ENCODE data around the gene UHRF1. TPM values are rescaled to one million over a fixed set of nuclear protein-coding genes. Genes with fewer than 3 reads are reported as not detected.
"Not testable (repeated sequence)": the region's sequence is repeated elsewhere in the genome, so short reads cannot be mapped to it uniquely, and the experiment has no call there.

UHRF1 gene
- 23.3 and 33.5 TPM in 2 replicates for total RNA-seq
- 10.4 TPM for polyA plus RNA-seq (2012)

DNA sequence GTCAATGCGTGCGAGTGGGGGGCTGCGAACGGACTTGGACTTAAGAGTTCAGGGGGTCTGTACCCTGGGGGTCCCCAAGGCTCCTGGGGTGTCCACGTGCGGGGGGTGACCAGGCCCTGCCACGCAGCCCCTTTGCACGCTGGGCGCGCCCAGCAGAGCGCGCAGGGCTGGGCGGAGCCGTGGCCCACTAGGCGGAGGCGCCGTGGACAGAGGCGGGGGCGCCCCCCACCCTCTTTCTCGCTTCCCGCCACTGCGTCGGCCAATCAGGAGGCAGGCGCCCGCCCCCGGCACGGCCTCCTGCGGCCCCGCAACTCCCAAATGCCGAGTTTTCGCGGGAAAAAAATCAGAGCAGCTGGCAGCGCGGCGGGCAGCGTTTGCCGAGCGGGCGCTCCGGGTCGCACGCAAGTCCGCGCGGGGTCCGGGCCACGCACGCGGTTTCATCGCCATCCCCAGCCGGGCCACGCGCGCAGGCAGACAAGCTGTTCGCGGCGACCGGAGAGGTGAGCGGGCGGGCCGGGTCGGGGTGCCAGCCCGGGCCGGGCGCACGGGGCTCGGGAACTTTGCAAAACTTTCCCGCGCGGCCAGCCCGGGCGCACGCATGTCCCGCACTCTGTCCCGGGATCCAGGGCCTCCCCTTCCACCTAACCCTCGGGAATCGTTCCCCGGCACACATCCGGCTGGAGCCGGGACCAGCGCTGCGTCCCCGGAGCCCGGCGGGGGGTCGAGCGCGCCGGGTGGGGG lies at the start of gene UHRF1:
Gene UHRF1, plus strand, starts transcription at position 346 of the 741 bp plus-strand sequence. CDS start 1,385 bp downstream, outside the sequence.
- no peak for DNase-seq (ENCODE audit: low read depth)

DNA sequence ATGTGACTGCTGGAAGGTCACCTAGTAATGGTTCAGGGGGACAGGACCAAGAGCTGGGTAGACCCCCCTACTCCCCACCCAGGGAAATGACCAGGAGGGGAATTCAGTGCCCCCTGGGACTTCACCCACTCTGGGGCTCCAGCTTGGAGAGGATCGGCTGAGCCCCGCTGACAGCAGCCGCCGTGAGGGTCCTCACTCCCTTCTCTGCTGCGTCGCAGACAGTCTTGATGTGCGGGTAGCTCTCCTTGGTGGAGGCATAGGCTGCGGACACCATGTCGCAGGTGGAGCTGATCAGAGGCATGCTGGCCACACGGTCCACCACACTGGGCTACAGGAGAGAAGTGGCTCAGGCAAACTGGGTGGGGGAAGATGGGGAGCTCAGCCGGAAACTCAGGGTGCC lies 49.6 kb upstream of the UHRF1 start:
- DNase-seq (ENCODE audit: low read depth): no peak

DNA sequence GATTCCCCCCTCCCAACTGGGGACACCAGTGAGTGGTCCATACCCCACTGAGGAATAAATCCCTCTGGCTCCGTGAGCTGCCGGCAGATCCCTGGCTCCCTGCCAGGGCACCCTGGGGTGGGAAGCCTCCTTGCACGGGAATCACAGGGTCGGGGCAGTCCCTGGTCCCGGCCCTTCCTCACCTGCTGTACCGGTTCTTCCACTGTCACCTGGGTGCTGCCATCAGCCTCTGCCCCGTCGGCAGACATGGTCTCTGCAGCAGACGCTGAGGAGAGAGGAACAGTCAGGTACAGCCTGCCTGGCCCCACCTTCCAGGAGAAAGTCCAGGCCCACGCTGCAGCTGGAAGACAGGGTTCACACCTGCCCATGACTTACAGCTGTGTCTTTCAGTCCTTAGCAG lies 48.2 kb upstream of the UHRF1 start:
- DNase-seq (ENCODE audit: low read depth): no peak

DNA sequence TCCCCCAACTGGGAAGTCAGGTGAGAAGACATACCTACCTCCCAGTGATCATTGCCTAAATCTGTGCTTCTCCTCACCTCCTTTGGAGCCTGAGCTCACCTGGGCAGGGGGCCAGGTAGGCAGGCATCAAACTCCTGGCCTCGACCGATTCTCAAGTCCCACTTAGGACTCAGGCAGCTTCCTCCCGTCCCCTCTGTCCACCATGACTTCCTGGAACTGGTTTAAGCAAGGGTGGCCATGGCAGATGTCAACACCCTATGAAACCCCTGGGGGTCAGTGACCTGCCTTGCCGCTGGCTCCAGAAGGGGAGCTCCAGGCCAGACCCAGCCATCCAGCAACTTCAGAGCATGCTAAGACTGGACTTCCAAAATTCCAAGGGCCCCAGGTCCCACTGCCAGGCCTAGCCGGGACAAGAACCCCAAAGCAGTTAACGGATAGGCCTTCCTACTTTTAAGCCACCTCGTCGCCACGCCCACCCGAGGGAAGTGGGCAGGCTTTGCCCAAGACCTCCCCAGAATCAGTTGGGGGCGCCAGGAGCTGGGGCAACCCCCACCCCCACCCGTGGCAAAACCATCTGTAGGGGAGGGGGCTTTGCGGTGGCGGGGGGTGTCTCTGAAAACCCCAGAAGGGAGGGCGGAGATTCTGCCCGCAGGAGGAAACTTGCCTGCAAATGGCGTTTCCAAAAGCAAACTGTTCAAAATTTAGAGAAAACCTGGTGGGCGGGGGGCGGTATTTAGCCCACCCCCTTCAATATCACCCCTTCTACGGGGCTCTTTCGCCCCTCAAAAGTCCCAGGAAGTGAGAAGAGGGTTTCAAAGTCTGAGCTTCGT lies 42.5 kb upstream of the UHRF1 start:
- DNase-seq (ENCODE audit: low read depth): peak; percentile 73

DNA sequence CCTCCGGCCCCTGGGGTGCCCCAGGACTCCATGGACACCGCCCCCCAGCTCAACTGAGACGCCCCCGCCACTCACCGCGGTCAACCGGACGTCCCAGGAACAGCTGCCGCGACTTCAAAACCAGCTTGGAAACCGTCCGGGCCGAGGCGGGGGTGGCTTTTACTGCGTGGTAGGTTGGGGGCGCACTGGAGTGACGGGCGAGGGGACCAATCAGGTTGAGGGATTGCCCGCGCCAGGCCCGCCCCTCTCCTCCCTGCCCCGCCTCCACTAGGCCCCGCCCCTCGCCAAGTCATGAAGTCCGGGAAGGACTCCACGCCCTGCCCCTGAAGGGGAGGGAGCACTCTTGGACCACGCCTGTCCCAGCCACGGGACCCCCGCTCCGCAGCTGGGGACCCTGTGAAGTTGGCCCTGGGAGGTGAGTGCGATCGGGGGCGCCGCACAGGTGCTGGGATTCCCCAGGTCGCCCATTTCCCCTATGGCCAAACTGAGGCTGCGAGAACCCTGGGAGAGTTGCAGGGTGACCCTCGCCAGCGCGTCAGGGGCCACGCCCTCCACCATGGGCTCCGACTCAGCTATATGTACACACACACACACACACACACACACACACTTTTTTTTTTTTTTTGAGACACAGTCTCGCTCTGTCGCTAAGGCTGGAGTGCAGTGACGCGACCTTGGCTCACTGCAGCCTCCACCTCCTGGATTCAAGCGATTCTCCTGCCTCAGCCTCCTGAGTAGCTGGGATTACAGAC lies 41.6 kb upstream of the UHRF1 start, which contains the start of gene PLIN3:
Gene PLIN3, minus strand, starts transcription at position 134 of the 752 bp plus-strand sequence. CDS start 6,273 bp downstream, outside the sequence.
- DNase-seq (ENCODE audit: low read depth): peak; percentile 95

DNA sequence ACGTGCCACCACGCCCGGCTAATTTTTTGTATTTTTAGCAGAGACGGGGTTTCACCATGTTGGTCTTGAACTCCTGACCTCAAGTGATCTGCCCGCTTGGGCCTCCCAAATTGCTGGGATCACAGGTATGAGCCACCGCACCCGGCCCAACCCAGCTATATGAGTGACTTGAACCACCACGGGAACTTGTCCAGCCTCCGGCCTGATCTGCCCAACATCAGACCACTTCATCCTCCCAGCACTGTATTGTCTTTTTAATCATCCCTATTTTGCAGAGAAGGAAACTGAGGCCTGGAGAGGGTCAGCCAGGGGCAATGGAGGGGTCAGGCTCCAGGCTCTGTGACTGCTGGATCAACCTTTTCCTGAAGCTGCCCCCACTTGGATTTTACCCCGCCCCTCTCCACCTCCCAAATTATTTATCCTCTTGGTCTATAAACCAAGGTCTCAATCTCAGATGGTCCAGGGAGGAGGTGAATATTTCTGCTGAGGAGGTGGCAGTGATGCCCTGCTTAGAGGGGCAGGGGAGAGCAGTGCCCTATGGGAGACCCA lies 40.9 kb upstream of the UHRF1 start:
- no peak for DNase-seq (ENCODE audit: low read depth)

DNA sequence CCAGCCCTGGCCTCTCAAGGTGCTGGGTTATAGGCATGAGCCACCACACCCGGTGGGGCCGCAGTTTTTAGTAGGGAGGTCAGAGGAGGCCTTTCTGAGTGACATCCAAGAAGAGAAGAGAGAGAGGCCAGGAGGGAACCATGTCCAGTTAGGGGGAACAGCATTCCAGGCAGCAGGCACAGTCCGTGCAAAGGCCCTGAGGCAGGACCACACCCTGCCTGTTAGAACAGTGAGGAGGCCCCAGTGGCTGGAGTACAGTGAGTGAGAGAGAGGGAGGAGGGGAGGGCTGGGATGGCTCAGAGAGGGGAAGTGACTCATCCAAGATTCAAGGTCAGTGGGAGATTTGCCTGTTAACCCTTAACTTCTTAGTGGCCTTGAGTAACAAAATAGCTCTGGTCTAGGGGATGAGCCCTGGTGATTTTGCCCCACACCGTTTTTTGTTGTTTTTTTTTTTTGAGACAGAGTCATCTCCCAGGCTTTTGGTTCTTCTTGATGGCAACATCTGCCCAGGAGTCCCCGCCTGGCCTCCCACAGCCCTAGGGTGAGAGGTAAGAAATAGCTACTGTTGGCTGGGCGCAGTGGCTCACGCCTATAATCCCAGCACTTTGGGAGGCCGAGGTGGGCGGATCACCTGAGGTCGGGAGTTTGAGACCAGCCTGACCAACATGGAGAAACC lies 39.1 kb upstream of the UHRF1 start:
- peak; percentile 86 for DNase-seq (ENCODE audit: low read depth)

DNA sequence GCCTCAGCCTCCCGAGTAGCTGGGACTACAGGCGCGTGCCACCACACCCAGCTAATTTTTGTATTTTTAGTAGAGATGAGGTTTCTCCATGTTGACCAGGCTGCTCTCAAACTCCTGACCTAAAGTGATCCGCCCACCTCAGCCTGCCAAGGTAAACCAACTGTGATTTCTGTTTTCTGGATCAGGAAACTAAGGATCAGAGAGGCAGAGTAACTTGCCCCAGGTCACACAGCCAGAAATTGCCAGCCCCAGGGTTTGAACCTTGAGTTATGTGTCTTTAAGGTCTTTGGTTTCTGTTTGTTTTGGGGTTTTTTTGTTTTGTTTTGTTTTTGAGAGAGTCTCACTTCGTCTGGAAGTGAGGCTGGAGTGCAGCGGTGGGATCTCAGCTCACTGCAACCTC lies 37.6 kb upstream of the UHRF1 start:
- DNase-seq (ENCODE audit: low read depth): no peak

- no peak for DNase-seq (ENCODE audit: low read depth)
Measured at GRCh38 chr19:4873930-4874329, 35.4 kb upstream of the UHRF1 start.

DNA sequence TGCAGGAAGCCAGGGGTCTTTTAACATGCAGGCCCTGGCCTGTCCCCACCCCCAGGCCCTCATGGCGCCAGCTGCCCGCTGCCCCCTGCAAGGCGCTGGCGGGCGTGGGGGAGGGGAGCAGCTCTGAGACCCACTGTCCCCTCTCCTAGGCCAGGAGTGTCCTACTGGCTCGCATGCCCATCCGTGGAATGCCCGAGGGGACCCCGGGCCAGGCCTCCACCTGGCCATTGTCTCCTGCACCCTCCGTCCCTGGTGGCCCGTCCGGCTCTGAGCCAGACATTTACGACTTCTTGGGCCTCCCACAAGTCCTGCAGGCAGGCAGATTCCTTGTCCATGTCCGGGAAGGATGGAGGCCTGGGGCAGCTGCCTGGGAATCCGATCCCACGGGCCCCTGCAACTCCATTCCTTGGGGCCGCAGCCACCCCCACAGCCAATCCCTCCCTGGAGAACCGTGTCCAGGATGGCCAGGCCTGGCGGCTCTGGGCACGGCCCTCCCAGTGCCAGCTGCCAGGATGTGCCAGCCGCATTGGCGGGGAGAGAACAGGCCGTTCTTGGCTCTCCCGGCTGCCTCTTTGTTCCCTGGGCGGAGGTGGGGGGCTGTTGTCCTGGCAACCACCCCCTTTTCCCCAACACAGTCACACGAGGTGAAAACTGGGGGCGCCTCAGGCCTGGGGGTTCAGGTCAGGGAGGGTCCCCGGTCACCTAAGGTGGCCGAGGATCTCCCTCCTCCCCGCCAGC lies 31.4 kb upstream of the UHRF1 start:
- peak; percentile 98 for DNase-seq (ENCODE audit: low read depth)

- peak; percentile 98 for DNase-seq (ENCODE audit: low read depth)
Measured at GRCh38 chr19:4878491-4878968, 30.8 kb upstream of the UHRF1 start.

- no peak for DNase-seq (ENCODE audit: low read depth)
Measured at GRCh38 chr19:4879041-4879440, 30.3 kb upstream of the UHRF1 start.

- not testable (repeated sequence) for DNase-seq (ENCODE audit: low read depth)
Measured at GRCh38 chr19:4882874-4883273, 26.4 kb upstream of the UHRF1 start.

DNA sequence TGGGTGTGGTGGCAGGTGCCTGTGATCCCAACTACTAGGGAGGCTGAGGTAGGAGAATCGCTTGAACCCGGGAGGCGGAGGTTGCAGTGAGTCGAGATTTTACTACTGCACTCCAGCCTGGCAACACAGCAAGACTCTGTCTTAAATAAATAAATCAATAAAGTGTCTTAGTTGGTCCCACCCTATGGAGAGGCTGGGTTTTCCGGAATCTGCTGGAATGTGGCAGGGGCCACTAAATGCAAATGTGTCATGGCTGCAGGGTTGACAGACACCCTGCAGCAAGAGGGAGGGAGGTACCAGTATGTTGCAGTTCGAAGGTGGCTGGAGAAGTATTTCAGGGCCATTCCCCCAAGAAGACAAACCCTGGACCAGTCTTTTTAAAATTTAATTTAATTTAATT lies 24.3 kb upstream of the UHRF1 start:
- not testable (repeated sequence) for DNase-seq (ENCODE audit: low read depth)

GRCh38 chr19:4887803-4888202 lies 21.5 kb upstream of the UHRF1 start:
- DNase-seq (ENCODE audit: low read depth): not testable (repeated sequence)

- no peak for DNase-seq (ENCODE audit: low read depth)
Measured at GRCh38 chr19:4889034-4889815, 20.1 kb upstream of the UHRF1 start.

- DNase-seq (ENCODE audit: low read depth): no peak
Measured at GRCh38 chr19:4891066-4891465, 18.2 kb upstream of the UHRF1 start.

DNA sequence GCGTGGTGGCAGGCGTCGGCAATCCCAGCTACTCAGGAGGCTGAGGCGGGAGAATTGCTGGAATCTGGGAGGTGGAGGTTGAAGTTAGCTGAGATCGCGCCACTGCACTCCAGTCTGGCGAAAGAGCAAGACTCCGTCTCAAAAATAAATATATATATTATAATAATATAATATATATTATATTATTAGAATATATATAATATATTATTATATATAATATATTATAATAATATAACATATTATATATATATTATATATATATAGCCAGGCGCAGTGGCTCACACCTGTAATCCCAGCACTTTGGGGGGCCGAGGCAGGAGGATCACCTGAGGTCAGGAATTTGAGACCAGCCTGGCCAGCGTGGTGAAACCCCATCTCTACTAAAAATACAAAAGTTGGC lies 16.3 kb upstream of the UHRF1 start:
- DNase-seq (ENCODE audit: low read depth): not testable (repeated sequence)

- DNase-seq (ENCODE audit: low read depth): peak; percentile 28
Measured at GRCh38 chr19:4896372-4896771, 12.9 kb upstream of the UHRF1 start.

Data from myocyte (in vitro differentiated cells).